ENCODE measurements around the gene WASF2.

DNA sequence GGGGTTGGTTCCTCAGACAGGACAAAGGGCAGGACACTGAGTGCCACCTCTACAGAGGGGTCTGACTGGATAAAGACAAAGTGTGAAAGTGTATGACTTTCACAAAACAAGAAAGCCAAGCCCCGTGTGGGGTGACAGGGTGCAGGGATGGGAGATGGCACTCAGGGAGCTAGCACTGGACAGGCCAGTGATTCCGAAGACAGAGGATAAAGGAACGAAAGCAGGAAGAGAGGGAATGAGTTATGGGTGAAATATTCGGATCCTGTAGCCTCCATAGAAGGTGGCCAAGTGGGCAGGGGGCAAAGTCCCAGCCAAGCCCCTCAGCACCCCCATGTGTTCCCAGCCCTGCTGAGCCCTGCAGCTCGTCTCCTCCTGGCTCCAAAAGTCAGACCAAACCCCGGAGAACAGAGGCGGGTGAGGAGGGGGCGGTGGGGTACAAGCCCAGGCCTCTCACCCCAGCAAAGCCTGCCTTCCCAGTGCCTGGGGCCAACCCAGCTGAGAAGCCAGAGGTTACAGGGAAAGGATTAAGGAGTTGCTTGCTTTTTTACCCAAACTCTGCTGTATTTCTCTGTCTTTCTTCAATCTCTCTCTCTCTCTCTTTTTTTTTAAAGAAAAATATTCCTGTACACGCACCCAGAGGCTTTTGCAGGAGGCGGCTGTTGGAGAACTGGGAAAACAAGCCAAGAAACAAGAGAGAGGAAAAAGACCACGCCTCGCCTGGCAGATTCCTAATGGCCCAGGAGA is 14.0 kb upstream of the WASF2 start:
- TF ChIP-seq, protein P1, sequence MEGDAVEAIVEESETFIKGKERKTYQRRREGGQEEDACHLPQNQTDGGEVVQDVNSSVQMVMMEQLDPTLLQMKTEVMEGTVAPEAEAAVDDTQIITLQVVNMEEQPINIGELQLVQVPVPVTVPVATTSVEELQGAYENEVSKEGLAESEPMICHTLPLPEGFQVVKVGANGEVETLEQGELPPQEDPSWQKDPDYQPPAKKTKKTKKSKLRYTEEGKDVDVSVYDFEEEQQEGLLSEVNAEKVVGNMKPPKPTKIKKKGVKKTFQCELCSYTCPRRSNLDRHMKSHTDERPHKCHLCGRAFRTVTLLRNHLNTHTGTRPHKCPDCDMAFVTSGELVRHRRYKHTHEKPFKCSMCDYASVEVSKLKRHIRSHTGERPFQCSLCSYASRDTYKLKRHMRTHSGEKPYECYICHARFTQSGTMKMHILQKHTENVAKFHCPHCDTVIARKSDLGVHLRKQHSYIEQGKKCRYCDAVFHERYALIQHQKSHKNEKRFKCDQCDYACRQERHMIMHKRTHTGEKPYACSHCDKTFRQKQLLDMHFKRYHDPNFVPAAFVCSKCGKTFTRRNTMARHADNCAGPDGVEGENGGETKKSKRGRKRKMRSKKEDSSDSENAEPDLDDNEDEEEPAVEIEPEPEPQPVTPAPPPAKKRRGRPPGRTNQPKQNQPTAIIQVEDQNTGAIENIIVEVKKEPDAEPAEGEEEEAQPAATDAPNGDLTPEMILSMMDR (IDR thresholded peaks at IDR 0.05; ENCODE audit: low read length), result no peak
- no peak for TF ChIP-seq EZH2 (IDR thresholded peaks at IDR 0.05; ENCODE audit: borderline replicate concordance, low read length)

All from OCI-LY1 (cell line).